SHP77 treated with DMSO at 0.1 percent for 48 hours (cell line): ENCODE data around the gene SHROOM1.

Experiments
- DNase-seq: peaks from one replicate; lab custom pipeline; 2025; lab: John Stamatoyannopoulos, UW

The SHROOM1 gene

DNA sequence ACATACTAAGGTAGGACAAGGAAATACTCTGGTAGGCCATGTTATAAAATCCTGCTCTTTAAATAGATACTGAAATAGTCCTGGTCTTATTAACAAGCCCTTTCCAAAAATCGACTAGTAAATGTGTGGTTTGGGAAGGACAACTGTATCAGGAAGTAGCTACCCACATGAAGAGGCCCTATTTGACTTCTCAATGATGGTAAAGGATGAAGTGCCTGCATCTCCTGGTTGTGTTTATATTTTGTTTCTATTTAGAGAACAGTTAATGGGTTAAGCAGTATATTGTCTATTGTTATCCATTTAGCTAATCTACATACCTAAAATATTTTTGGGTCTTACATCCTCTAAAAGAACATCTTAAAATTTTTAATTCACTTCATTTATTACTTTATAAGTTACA is 23.3 kb upstream of the SHROOM1 start:
- no peak for DNase-seq

DNA sequence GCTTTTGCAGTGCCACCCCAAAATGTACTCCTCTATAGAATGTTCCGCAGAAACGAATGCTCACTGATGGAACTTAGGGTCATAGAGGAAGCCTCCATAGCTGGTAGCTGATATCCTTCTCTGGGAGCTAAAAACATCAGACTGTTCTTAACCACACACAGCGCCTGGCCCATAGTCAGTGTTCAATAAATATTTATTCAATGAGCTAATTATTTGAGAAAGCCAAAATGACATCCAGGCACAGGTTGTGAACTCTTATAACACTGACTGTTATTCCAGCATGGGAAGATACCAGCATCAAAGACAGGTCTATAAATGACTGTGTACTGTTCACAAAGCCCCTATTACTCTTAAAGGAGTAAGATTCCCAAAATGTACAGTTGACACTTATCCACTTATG is 22.9 kb upstream of the SHROOM1 start:
- no peak for DNase-seq

- no peak for DNase-seq
These were observed 19.6 kb upstream of the SHROOM1 start for GRCh38 chr5:132850066-132850465.

GRCh38 chr5:132849347-132849746 is 18.9 kb upstream of the SHROOM1 start:
- no peak for DNase-seq

DNA sequence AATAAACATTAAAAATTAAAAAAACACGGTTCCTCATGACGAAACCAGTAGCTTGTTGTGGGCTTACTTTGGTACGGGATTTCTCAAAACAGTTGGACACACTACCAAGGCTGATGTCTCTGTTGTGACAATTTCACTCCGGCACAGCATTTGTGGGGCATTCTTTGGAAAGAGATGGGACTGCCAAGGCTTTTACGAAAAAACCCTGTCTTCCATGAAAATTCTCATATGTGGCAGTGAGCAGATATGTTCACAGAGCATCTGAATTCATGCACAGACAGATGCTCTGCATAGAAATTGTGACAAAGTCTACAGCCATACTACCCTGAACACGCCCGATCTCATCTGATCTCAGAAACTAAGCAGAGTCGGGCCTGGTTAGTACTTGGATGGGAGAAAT is 17.8 kb upstream of the SHROOM1 start:
- no peak for DNase-seq

DNA sequence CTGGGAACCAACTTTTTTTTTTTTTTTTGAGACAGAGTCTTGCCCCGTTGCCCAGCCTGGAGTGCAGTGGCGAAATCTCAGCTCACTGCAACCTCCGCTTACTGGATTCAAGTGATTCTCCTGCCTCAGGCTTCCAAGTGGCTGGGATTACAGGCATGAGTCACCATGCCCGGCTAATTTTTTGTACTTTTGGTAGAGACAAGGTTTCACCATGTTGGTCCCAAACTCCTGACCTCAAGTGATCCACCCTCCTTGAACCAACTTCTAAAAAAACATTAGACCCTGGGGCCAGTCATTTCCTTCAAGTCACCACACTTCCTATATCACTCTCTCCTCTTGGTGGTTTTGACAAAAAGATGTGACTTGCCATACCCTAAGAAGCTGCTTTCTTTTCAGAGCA is 10.9 kb upstream of the SHROOM1 start:
- DNase-seq = no peak

- DNase-seq = no peak
These were observed 10.4 kb upstream of the SHROOM1 start for GRCh38 chr5:132840896-132841295.

DNA sequence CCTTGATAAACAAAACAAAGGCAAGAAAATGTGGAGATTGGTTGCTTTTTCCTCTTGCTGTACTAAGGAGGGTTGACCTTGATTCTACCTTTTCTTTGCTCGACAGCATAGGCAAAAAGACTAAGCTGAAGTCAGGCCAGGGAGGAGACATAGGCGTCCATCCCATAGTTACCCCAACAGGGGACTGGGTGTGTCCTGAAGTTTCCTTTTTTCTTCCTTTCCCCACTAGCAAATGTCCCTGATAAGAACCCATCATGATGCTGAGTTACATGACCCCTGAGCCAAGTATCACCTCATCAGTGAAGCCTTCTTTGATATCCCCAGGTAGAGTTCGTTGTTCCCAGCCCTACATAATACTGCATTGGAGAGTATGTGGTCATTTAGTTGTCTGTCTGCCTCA is 9.9 kb upstream of the SHROOM1 start:
- no peak for DNase-seq

DNA sequence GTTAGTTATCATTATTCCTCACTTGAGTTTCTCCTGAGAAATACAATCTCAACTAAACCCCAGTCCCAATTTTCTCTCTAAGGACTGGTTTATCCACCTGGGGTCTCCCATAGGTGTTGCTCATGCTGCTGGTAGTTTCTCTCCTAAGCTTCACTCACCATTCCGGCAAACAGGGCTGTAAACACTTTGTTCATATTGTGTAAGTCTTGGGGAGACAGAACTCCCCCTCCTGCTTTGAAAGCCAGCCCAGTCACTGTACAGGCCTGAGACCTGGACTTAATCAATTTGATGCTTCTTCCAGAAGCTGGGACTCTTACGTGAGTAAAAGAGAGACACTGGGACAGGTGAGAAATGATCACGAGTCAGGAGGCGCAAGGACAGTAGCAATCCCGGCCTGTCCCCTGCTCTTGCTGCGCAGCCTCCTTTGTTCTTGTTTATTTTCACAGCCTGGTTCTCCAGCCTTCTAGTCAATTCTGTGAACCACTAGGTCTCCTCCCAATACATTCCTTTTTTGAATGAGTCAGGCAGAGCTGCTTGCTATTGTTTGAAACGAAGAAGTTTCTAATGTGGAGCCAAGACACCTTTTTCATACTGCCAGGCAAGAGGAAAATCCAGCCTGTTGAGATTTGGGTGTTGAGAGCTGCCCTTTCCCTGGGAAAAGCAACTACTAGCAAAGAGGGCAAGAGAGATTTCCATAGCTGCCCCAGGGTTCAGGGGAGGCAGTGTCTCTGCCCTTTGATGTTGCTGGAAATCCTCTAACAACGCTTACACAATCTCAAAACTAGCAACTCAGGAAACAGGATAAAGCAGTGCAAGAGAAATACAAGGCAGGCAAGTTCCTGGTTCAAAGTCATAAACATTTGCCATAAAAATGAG is 9.2 kb upstream of the SHROOM1 start:
- no peak for DNase-seq

DNA sequence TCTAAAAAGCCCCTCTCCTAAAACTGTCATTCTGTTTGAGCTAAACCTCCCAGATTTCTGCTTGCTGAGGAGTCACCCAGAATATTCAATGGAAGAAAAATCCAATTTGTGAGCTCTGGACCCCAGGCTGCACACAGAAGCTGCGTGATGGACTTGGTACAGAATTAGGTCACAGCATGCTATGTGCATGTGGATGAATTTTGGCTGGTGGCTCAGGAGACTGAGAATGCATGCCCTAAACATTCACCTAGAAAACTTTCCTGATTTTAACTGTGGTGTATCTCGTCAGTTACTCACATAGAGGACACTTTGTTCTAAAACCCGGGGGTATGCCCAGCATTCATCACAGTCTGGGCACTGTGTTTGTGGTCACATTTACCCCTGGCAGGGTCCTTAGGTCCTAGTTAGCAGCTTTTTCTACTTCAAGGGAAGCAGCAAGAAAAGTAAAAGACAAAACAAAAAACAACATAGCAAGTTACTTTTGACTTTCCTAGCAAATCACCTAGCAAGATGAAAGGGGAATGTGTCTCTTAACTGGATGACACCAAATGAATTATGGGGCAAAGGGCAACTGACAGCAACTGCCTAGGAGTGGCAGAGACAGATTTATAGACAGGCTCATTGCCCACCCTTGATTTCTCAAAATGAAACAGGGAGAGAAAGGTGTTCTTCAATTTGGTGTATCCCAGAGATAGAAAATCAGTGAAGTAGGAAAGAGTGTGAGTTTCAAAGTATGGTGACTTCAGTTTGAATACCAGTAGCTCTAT is 8.3 kb upstream of the SHROOM1 start:
- DNase-seq = no peak

DNA sequence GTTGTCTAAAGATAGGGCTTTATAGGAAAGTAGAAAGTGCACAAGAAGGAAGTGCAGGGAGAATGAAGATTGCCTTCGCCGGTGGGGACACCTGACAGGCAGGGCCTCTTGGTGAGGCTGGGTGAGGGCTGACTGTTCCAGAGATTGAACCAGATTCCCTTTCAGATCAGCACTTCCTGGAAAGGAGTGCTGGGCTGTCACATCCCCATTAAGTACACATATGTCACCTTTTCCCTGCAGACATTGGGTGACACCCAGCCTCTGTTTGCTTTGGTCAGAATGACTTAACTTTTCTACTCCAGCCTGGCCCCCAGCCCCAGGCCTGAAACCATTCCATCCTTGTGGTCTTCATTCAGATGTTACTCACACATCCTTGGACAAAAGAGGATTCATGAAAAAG is 7.4 kb upstream of the SHROOM1 start:
- DNase-seq = no peak

GRCh38 chr5:132836852-132837251 is 6.4 kb upstream of the SHROOM1 start:
- DNase-seq = no peak

- no peak for DNase-seq
These were observed 3.6 kb upstream of the SHROOM1 start for GRCh38 chr5:132834057-132834456.

- no peak for DNase-seq
These were observed 2.2 kb upstream of the SHROOM1 start for GRCh38 chr5:132832612-132833011.

DNA sequence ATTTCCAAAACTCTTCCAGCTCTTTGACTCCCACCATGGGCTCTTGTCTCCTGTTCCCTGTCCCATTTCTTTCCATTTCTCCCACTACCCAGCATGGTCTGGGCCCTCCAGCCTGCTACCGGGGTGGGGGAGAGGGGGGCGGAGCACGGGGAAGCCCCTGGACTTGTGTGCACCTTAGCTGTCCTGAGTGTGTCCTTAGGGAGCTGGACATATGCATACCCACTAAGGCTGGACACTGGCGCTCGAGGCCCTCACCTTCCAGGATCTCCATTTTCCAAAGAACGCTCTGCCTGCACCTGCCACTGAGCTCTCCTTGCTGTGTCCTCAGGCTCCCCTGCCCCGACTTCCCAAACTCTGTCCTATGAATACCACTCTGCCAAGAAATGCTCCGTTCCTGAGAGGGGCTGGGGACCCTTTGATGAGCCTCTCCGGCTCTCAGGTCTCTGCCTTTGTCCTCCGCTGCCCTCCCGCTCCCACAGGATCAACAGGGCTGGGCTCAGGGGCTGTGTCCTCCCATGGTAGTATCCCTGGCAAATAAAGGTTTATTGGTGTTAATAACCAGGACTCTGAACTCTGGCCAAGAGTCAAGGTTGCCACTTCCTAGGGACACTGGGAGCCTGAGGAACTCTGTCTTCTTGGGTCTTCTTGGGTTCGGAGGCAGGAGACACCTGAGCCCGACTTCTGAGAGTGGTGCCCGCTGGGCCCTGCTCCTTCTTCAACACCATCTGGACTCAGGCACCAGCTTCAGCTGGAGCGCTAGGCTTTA is 831 bp upstream of the SHROOM1 start:
- no peak for DNase-seq

- peak; percentile 13 for DNase-seq
These were observed 558 bp downstream of the SHROOM1 start for GRCh38 chr5:132829742-132830435.

DNA sequence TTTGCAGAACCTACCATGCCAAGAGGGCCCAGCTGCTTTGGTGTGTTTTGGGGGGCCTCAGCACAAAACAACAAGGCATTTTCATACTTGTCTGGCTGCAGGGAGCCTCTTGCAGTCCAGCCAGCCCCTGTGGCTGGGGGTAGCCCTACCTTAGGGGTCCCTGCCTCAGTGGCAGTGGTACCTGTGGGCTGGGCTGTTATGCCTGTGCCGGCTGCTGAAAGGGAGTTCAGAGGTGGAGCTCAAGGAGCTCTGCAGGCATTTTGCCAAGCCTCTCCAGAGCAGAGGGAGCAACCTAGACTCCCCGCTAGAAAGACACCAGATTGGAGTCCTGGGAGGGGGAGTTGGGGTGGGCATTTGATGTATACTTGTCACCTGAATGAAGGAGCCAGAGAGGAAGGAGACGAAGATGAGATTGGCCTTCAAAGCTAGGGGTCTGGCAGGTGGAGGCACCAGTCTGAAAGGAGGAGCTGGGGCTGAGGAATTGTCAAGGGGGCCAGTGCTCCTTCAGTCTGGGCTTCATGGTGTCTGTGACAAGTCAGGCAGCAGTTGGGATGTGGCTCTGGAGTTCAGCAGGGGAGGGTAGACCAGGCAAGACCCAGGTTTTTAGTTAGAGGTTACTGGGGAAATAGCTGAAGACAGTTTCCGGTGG is 1.5 kb downstream of the SHROOM1 start:
- no peak for DNase-seq

- DNase-seq = no peak
These were observed 2.3 kb downstream of the SHROOM1 start for GRCh38 chr5:132827943-132828673.

GRCh38 chr5:132826424-132827082 is 3.9 kb downstream of the SHROOM1 start:
- DNase-seq = no peak

DNA sequence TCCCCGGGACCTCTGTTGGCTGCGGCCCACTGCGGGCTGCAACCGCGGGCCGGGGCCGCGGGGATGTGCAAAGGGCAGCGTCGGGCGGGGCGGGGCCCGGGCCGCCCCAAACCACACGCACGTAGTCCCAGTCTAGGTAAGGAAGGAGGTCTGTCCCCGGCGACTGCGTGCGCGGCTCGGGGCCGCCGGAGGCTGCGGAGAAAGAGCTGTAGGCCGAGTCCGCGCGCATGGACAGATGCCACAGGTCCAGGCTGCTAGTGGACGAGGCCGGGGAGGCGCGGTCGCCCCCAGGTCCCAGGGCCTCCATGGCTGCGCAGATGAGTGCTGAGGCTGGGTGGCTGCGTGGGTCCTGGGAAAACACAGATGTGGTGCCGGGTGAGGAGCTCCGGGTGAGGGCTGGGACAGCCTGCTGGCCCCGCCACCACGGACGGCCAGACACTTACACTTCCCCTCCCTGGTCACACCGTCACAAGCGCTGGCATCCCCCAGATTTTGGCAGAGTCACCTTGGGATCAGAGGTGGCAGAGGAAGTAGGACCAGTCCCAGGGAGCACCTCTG is 4.5 kb downstream of the SHROOM1 start:
- no peak for DNase-seq
